CD4-positive, alpha-beta T cell treated with Interleukin-15 for 1 hour (primary cell): ENCODE results near the gene ATAD3B.
A peak's percentile ranks its signal among the peaks of the same experiment; 100 is the strongest.
"Not testable (repeated sequence)": the region's sequence is repeated elsewhere in the genome, so short reads cannot be mapped to it uniquely, and the experiment has no call there.

Experiments
- DNase-seq: peaks from one replicate; pipeline ENCODE4 v3.0.0-alpha.2; 2020

The ATAD3B gene, protein sequence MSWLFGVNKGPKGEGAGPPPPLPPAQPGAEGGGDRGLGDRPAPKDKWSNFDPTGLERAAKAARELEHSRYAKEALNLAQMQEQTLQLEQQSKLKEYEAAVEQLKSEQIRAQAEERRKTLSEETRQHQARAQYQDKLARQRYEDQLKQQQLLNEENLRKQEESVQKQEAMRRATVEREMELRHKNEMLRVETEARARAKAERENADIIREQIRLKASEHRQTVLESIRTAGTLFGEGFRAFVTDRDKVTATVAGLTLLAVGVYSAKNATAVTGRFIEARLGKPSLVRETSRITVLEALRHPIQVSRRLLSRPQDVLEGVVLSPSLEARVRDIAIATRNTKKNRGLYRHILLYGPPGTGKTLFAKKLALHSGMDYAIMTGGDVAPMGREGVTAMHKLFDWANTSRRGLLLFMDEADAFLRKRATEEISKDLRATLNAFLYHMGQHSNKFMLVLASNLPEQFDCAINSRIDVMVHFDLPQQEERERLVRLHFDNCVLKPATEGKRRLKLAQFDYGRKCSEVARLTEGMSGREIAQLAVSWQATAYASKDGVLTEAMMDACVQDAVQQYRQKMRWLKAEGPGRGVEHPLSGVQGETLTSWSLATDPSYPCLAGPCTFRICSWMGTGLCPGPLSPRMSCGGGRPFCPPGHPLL

GRCh38 chr1:1471389-1472052 is at the start of gene ATAD3B:
Gene ATAD3B (plus strand): TSS chr1:1471765. CDS start chr1:1471885, 120 bp downstream.
- peak; percentile 90 for DNase-seq

GRCh38 chr1:1421907-1422464 is 49.6 kb upstream of the ATAD3B start:
- no peak for DNase-seq

GRCh38 chr1:1422465-1423244 is 48.9 kb upstream of the ATAD3B start:
- DNase-seq: no peak

DNA sequence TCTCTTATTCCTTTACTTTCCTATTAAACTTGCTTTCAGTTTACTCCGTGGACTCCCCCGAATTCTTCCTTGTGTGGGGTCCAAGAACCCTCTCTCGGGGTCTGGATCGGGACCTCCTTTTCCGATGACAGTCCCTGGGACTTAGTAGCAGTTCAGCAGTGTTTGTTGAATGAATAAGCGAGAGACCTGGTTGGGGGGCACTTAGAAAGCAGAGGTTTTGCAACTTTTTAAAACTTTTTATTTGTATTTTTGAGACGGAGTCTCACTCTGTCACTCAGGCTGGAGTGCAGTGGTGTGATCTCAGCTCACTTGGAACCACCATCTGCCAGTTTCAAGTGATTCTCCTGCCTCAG is 48.3 kb upstream of the ATAD3B start:
- DNase-seq: no peak

DNA sequence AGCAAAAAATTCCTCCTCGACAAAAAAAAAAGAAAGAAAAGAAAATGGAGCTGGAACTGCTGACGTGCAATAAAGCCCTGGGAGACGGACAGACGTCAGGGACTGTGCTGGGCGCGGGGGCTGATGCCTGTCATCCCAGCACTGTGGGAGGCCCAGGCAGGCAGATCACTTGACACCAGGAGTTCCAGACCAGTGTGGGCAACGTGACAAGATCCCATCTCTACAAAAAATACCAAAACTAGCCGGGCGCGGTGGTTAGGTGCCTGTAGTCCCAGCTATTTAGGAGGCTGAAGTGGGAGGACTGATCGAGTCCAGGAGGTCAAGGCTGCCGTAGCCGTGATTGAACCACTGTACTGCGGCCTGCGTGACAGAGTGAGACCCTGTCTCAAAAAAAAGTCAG is 46.9 kb upstream of the ATAD3B start:
- DNase-seq: no peak

- no peak for DNase-seq
Observed at GRCh38 chr1:1425426-1425752, 46.2 kb upstream of the ATAD3B start.

DNA sequence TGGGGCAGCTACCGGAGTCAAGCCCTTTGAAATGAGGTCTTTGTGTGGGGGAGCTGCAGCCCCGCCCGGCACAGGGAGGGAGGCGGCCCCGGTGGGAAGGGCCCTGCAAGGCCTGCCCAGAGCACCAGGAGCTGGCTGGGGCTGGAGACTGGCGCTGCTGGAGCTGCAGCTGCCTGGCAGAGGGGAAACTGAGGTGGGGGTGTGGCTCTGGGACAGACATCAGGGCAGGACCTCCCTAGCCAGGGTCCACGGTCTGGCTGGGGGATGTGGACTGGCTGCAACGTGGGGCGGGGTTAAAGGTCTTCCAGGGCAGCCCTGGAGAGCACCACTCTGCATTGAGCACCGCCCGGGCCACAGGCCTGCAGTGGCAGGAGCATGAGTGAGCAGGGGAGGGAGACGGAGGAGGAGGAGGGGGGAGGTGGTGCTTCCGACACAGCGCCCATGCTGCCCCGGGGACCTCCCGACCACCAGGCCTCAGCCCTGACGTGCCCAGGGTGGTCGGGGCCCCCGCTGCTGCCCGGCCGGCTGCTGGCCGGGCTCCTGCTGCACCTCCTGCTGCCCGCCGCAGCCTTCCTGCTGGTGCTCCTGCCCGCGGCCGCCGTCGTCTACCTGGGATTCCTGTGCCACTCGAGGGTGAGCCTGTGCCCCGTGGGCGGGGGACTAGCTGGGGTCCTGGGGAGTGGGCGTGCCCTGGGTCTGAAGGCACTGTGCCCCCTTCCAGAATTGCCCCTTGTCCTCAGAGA is 45.6 kb upstream of the ATAD3B start:
- DNase-seq: no peak

DNA sequence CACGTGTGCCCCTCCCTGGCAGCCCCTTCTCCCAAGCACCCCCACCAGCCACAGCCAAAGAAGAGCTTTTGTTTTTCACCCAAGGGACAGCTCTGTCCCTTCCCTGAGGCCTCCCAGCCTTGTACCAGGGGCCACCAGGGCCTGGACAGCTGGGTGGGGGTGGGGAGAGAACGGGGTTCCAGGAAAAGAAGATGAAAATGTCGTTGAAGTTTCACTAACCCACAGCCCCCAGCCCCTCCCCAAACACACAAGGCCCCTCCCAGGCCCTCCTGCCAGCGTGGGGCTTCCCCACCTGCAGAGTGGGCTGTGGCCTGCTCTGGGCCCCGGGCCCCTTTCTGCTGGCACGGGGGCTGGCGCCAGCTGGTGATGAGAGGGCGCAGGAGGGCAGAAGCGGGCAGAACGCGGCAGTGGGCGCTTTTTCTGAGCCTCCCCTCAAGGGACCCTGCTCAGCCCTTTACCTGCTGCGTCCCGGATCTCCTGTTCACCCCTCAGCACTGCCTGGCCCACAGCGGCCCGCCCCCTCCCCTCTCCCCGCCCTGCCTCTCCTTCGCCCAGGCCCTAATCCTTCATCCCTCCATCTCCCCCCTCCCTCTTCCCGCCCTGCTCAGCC is 45.0 kb upstream of the ATAD3B start:
- DNase-seq: no peak

DNA sequence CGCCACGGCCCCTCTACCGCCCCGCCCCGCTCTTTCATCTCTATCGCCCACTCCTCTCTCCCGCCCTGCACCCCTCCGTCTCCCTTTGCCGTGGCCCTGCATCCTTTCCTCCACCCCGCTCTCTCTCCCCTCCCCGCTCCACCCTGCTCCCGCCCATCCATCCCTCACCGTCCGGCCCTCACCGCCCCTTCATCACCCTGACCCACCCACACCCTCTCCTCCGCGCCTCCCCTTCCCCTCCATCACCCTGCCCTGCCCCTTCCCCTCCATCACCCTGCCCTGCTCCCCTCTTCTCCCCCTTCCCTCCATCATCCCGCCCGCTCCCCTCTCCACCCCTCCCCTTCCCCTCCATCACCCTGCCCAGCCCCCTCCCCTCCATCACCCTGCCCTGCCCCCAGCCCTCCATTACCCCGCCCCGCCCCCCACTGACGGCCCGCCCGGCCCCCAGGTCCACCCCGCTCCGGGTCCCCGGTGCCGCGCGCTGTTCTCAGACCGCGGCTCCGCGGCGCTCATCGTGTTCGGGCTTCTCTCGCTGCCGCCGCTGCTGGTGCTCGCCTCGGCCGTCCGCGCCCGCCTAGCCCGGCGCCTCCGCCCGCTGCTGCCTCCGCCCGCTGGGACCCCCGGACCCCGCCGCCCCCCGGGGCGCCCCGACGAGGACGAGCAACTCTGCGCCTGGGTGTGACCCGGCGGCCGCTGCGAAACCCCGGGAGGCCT is 44.3 kb upstream of the ATAD3B start:
- DNase-seq: no peak

- no peak for DNase-seq
Observed at GRCh38 chr1:1427820-1428148, 43.8 kb upstream of the ATAD3B start.

GRCh38 chr1:1428174-1428573 is 43.4 kb upstream of the ATAD3B start:
- DNase-seq: no peak

GRCh38 chr1:1428967-1429366 is 42.6 kb upstream of the ATAD3B start:
- not testable (repeated sequence) for DNase-seq

DNA sequence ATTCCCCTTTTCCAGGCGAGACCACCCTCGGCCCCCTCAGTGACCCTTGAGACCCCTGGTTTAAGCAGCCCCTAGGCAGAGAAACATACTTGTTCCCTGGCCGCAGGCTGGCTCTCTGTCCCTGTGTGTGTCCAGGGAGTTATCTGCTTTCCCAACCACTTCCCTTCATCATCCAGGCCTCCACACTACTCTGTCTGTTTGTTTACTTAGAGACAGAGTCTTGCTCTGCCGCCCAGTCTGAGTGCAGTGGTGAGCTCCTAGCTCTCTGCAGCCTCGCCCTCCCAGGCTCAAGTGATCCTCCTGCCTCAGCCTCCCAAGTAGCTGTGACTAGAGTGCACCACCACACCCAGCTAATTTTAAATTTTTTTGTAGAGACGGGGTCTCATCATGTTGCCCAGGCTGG is 41.9 kb upstream of the ATAD3B start:
- DNase-seq: no peak

DNA sequence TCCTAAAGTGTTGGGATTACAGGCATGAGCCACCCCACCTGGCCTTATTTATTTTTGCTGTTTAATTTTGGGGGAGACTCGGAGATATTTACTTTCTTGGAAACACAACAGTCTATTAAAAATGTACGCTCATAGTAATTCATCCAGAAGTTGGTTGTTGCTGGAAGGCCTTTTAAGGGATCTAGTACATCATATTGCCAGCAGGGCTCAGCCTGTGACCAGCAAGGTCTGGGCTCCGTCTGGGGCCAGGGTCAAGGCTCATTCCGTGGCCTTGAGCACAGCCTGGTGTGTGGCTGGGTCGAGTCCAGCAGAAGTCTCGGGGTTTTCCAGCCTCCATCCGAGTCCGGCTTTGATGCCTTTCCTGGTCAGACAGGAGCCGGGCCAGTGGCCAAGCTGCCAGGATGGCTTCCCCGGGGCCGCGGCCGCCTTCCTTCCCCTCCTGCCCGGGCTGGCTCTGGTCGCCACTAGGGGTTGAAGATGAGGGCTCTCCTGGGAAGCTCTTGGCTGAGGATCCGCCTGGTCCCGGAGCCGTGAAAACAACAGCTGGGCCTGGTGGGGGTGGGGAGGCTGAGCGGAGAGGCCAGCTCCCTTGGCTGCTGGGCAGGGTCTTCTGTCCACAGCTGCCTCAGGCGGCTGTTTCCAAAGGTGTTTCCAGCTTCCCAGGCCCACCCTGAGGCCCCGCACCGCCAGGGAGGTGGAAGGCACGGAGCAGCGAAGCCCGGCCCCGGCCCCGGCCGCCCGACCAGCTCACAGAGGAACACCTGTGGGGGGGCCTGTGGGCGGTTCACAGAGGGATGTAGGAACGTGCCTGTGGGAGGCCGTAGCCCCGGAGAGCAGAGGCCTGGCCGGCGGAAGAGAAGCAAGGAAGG is 41.2 kb upstream of the ATAD3B start:
- DNase-seq: no peak

DNA sequence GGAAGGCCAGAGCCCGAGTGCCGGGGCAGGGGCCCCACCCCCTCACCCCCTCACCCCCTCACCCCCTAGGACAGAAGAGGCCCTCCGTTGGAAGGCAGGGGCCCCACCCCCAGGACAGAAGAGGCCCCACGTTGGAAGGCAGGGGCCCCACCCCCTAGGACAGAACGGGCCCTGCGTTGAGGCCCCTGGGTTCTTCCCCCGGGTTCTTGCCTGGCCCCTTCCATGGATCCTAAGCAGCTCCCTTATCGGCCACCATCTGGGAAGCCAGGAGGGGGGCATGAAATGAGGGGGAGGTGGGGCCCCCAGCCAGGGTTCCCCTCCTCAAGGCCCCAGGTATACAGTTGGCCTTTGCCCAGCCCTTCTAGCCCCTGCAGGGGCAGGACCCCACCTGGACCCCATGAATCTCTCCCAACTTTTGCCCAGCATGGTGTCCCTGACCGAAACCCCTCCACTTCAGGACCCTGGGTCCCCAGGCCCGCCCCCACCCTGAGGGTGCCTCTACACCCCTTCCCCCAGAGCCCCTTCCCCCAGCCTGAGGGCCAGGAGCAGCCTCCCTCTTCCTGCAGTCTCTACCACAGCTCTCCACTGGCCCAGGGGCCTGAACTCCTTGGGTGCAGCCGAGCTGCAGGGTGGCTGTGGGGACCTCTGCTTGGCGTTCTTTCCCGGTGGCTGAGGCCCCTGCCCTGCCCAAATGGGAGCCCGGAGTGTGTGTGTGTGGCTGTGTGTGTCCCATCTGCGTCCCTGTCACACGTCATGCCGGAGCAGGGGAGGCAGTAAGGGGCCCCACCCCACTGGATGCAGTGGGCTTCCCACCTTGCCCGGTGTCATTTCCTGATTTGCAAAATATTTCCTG is 40.3 kb upstream of the ATAD3B start:
- DNase-seq: no peak

DNA sequence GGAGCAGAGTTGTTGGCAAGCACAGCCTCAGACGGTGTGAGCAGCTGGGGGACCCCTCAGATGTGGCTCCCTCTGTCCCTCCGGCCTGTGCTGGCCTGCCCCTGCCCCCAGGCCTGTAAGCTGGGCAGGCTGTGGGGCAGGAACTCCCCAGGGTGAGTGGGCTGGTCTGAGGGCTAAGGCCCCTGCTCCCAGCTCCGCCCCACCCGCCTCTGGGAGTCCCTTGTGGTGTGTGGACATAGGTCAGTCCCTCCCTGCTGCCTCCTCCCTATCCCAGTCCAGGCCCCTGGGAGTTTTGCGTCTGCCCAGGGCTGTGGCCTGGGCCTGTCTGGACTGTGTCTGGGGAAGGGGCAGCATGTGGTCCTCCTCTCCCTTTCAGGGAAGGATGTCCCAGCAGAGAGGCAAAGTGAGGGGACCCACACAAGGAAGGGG is 39.7 kb upstream of the ATAD3B start:
- no peak for DNase-seq

- no peak for DNase-seq
Observed at GRCh38 chr1:1432274-1432950, 39.2 kb upstream of the ATAD3B start.

- DNase-seq: no peak
Observed at GRCh38 chr1:1432951-1433803, 38.4 kb upstream of the ATAD3B start.
